ENCODE results near the gene ARID3A.

The ARID3A gene

DNA sequence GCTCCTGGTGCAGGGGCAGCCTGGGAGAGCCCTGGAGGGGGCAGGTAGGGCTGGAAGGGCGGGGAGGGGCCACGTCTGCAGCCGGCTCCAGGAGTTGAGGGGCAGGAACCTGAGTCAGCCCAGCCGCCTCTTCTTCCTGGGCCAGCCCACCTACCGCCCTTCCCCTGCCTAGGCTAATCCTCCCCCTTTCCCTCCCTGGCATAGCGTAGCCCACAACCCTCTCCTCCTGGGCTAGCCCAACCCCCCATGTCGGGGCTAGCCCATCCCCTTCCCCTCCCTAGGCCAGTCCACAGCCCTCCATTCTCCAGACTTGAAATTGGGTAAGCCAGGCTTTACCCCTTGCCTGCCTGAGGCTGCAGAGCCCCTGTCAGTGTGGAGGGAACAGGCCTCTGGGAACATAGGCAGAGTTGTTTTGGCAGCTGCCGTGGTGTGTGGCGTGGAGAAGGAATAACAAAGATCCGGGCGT lies 37.7 kb downstream of the ARID3A start:
- DNase-seq: no peak

DNA sequence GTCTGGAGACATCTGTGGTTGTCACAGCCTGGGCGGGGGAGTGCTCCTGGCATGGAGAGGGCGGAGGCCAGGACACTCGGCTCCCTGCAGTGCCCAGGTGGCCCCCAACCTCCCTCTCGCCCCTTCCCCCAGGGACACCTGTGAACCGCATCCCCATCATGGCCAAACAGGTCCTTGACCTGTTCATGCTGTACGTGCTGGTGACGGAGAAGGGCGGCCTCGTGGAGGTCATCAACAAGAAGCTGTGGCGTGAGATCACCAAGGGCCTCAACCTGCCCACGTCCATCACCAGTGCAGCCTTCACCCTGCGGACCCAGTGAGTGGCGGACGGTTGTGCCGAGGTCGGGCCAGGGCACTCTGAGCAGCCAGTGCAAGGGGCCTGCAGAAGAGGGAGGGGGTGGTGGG lies 38.3 kb downstream of the ARID3A start:
- no peak for DNase-seq

DNA sequence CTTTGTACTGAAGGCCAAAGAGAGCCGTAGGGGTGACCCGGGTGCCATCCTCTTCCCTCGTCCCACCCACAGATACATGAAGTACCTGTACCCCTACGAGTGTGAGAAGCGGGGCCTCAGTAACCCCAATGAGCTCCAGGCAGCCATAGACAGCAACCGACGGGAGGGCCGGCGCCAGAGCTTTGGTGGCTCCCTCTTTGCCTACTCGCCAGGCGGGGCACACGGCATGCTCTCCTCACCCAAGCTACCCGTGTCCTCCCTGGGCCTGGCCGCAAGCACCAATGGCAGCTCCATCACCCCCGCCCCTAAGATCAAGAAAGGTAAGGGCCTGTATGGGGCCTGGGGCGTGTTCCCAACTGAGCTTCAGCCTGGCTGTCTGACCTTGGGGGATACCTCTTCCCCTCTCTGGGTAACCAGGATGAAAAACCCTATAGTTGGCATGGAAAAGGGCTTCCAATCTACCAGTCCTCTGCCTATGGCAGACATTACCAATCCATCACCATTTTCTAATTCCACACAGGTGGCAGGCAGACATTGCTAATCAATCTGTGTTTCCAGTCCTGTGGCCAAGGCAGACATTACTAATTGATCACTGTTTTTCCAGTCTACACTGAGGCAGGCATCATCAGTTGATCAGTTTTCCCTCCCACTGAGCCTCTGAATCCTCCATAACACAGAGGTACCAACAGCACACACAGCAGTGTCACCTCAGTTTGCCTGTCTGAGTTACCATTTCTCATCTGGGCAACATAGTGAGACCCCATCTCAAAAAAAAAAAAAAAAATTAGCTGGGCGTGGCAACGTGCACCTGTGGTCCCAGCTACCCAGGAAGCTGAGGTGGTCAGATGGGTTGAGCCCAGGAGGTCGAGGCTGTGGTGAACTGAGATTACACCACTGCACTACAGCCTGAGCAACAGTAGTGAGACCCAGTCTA lies 39.2 kb downstream of the ARID3A start:
- DNase-seq: no peak

- no peak for DNase-seq
These were observed 40.8 kb downstream of the ARID3A start for GRCh38 chr19:966485-967088.

DNA sequence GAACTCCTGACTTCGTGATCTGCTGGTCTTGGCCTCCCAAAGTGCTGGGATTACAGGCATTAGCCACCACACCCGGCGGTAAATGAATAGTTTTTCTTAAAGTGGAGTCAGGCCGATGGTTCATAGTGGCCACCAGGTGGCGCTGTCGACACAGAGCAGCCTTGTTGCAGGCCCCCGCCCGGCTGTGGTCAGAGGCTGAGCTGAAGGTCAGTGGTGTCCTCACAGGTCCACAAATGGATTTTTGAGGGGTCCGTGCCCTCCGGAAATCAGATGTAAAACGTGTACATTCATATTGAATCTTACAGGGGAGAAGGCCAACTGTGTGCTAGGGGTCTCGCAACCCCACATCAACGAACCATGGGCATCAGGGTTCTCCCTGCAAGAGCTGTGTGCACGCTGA lies 44.9 kb downstream of the ARID3A start:
- peak; percentile 37 for DNase-seq

DNA sequence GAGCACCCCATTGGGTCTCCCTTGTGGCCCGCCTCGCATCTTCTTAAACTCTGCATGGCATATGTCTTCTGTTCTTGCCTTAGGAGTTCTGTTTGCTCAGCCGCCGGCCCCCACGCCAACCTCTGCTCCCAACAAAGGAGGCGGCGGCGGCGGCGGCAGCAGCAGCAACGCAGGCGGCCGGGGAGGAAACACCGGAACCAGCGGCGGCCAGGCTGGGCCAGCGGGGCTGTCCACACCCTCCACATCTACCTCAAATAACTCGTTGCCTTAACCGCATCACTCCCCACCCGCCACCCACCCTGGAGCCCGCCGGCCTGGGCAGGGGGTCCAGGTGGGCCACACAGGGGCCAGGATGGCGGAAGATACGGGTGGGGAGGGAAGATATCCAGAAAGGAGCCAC lies 46.0 kb downstream of the ARID3A start:
- no peak for DNase-seq

- DNase-seq: no peak
These were observed 46.4 kb downstream of the ARID3A start for GRCh38 chr19:972281-972680.

GRCh38 chr19:973726-974563 lies 48.1 kb downstream of the ARID3A start:
- DNase-seq: no peak

DNA sequence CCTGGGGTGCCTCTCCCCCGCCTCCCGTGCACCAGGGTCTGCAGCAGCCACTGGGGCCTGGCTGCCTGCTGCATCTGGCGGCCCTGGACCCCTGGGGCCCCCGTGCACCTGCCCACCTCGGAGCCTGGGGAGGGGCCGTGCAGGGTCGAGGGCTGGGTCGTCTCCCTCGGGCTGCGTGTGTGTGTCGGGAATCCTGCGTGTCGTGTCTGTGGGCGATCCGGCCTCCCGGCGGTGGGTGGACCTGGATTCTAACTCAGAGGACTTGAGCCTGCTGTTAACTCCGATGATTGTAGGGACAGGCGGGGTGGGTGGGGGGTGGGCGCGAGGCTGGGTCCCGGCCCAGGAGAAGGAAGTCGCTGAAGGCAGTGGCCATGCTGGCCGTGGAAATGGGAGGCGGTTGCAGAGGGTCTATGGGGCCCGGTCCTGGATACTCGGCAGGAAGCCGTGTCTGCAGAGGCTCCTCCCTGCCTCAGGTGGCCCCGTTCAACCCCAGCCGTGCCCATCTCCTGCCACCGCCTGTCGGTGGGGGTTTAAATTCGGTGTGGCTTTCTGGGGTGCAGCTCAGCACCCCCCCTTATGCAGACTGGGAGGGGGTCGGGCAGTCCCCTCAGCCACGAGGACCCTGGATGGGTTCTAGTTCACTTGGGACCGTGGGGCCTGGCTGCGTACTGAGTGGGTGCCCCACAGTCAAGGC lies 48.9 kb downstream of the ARID3A start:
- DNase-seq: no peak

GRCh38 chr19:976476-976875 lies 50.6 kb downstream of the ARID3A start:
- DNase-seq: no peak

DNA sequence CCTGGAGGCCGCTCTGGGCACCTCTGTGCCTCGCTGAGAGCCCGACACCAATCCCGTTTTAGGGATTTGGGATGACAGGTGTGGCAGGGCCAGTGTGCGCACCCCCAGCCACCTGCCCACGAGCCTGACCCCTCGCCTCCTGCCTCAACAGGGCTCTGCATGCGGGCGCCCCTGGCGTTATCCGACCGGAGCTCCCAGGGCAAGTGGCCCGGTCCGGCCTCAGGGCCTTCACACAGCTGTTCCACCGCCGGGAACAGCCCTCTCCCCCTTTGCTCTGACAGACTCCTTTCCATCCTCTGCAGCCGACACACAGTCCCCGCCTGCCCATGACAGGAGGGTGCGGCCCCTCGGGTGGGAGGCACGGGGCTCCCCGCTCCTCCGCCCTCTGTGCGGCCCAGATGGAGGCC lies 51.2 kb downstream of the ARID3A start:
- DNase-seq: no peak

DNA sequence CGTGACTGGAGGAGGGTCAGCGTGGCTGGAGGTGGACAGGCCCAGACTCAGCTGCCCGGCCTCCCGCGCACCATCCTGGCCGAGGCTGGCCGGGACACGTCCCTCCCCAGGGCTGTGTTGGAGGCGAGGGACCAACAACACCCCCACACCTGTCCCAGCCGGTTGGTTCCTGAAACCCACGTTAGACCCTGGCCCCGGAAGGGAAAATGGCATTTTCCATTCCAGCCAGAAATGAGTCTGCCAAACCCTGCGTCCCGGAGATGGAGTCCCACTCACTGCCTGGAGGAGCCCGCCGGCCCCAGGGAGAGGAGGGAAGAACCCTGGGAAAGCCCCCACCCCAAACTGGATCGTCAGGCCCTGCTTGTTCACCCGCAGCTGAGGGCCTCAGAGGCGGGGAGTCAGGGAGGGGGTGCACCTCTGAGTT lies 53.5 kb downstream of the ARID3A start:
- no peak for DNase-seq

GRCh38 chr19:980133-980998 lies 54.5 kb downstream of the ARID3A start:
- no peak for DNase-seq

- peak; percentile 81 for DNase-seq
These were observed 56.8 kb downstream of the ARID3A start for GRCh38 chr19:982567-983170.

DNA sequence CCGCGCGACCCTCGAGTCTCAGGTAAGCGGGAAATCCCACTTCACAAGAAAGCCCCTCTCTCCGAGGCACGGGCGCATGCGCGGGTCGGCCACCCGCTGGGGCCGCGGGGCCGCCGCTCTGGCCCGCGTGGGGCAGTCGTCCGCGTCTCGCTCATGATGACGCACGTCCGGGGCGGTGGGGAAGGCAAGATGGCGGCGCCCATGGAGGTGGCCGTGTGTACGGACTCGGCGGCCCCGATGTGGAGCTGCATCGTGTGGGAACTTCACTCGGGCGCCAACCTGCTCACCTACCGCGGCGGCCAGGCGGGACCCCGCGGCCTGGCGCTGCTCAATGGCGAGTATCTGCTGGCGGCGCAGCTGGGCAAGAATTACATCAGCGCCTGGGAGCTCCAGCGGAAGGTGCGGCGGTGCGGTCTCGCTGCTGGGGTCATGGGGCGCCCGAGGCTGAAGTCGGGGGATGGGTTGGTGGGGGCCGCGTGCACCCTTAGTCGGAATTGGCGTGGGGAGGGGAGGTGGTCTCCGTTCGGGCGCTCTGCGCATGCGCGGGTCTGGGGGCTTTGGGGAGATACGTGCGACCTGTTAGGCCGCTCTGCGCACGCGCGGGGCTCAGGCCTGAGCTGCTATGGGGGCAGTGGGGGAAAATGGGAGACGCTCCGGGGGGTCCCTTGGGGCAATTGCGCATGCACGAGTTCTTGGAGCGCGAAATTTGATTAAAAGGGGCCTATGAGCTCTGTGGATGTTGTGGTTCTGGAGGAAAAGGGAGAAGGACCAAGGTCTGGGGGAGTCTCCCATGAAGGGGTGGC lies 58.5 kb downstream of the ARID3A start, which contains the start of gene WDR18:
WDR18 (plus strand) TSS at position 181 of the 803 bp plus-strand sequence; CDS start at position 190, 9 bp downstream.
- DNase-seq: peak; percentile 95

DNA sequence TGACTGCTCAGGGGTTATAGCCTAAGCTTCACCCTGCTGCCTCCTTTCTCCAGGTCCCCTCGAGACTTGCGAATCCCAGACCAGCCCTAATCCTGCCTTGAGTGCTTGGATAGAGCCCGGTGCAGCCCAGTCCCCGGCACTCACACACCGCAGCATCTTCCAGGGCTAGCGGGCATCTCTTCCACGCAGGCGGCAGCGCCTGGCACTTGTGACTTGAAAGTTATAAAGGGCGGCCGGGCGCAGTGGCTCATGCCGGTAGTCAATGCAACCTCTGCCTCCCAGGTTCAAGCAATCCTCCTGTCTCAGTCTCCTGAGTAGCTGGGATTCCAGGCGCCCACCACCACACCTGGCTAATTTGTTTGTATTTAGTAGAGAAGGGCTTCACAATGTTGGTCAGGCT lies 60.2 kb downstream of the ARID3A start:
- DNase-seq: no peak

- no peak for DNase-seq
These were observed 62.2 kb downstream of the ARID3A start for GRCh38 chr19:988081-988480.

- DNase-seq: no peak
These were observed 62.7 kb downstream of the ARID3A start for GRCh38 chr19:988510-988909.

- DNase-seq: no peak
These were observed 63.7 kb downstream of the ARID3A start for GRCh38 chr19:989381-990081.
